Measurements from ENCODE around the gene CTAGE9.

GRCh38 chr6:131692589-131692988 is 18.2 kb downstream of the CTAGE9 start:
- TF ChIP-seq CTCF (IDR thresholded peaks at IDR 0.05; ENCODE audit: poor library complexity, severe bottlenecking) (no peak), POLR2AphosphoS5 (IDR thresholded peaks at IDR 0.05) (no peak), EP300 (conservative IDR thresholded peaks at IDR 0.05; ENCODE audit: poor library complexity, severe bottlenecking) (no peak), EZH2 (IDR thresholded peaks at IDR 0.05; ENCODE audit: borderline replicate concordance, insufficient read depth, low read length, poor library complexity, severe bottlenecking) (no peak)
